ENCODE data around the gene GABRB2.

DNA sequence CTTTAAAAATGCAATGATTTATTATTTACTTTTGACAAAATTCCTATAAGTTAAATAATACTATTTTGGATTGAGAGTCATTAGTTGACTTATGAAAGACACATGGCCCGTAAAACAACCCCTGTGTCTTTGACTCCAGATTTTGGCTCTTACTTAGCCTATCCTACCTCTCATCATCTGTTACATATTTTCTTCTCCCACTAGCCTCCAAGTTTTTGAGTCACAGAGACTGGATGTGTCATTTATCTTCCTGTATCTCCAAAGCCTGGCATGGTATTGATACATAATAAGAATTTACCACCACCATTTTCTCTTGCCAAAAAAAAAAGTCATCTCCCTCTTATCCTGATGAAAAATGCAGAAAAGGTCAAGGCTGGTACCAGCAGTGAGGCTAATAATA, 99.9 kb downstream of the GABRB2 start:
- no peak for TF ChIP-seq POLR2AphosphoS5 (IDR thresholded peaks at IDR 0.05)
- TF ChIP-seq, protein P1, sequence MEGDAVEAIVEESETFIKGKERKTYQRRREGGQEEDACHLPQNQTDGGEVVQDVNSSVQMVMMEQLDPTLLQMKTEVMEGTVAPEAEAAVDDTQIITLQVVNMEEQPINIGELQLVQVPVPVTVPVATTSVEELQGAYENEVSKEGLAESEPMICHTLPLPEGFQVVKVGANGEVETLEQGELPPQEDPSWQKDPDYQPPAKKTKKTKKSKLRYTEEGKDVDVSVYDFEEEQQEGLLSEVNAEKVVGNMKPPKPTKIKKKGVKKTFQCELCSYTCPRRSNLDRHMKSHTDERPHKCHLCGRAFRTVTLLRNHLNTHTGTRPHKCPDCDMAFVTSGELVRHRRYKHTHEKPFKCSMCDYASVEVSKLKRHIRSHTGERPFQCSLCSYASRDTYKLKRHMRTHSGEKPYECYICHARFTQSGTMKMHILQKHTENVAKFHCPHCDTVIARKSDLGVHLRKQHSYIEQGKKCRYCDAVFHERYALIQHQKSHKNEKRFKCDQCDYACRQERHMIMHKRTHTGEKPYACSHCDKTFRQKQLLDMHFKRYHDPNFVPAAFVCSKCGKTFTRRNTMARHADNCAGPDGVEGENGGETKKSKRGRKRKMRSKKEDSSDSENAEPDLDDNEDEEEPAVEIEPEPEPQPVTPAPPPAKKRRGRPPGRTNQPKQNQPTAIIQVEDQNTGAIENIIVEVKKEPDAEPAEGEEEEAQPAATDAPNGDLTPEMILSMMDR (IDR thresholded peaks at IDR 0.05 in 8 of 11, conservative IDR thresholded peaks at IDR 0.05 in 3 of 11) = no peak
- no peak for TF ChIP-seq POLR2A (IDR thresholded peaks at IDR 0.05)

All from spleen (tissue), 7 donors.